ENCODE measurements around the gene HIBADH.

GRCh38 chr7:27478084-27478483 lies 184.6 kb downstream of the HIBADH start:
- no peak for TF ChIP-seq CTCF (conservative IDR thresholded peaks at IDR 0.05)
- no peak for TF ChIP-seq ZFX (IDR thresholded peaks at IDR 0.05)

All from C4-2B (cell line).